Measurements from ENCODE around the gene CRACR2A.
A peak's percentile ranks its signal among the peaks of the same experiment; 100 is the strongest.

Gene CRACR2A

DNA sequence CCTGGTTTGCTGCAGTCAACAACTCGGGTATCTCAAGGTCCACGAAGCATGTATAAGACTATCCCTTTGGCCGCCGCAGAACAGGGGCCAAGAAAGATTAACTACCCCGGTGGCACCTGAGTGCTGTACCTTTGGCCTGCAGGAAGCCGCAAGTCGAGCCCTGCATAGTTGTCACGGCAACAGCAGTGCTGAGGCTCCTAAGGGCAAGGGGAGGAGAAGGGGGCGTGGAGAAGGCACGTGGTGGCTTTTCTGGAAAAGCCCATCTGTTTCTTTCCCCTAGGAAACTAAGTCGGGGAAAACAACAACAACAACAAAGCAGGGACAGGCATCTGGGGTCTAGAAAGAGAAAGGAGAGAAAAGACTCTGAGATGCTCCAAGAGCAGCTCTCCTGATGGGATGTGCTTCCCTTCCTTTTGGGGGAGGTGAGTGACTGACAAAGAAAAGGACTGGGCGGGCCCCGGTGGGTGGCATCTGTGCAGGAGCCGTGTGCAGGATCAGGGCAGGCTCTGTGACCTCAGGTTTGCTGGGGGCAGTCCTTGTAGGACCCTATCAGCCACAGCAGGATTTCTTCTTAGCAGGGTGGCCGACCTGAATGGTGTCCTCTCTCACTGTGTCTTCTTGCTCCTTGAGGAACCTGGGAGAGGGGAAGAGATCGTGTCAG, 138.0 kb downstream of the CRACR2A start:
- no peak for DNase-seq

DNA sequence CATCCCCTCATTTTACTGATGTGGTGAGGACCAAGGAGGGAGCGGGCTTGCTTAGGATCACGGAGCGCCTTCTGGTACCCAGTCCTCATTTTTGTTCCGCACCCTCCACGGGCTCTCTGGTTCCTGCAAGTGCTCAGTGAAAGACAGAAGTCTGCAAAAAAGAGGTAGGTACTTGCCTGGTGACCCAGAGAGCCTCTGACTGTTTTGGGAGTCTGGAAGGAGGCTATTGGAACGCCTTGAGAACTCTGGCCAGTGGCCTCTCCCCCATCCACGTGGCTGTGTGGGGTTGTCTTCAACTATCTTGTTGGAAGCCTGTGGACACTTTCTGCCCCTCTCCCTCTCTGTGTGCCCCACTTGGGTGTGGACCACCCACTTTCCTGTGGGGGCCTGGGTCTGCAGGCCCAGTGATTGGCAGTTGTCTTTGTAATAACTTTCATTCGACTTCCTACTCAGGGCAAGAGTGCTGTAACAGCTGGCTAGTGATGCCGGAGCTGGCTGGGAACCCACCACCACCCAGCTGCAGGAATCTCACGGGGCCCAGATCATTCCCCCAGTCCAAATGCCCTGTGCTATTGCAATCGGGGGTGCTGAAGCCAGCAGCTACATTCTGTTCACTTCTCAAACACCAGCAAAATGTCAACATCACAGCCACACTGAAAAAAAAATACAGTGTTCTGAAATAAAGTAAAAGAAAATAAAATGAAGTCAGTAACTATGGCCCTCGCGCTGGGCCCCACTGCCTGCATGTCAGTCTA, 139.1 kb downstream of the CRACR2A start:
- DNase-seq, result no peak

DNA sequence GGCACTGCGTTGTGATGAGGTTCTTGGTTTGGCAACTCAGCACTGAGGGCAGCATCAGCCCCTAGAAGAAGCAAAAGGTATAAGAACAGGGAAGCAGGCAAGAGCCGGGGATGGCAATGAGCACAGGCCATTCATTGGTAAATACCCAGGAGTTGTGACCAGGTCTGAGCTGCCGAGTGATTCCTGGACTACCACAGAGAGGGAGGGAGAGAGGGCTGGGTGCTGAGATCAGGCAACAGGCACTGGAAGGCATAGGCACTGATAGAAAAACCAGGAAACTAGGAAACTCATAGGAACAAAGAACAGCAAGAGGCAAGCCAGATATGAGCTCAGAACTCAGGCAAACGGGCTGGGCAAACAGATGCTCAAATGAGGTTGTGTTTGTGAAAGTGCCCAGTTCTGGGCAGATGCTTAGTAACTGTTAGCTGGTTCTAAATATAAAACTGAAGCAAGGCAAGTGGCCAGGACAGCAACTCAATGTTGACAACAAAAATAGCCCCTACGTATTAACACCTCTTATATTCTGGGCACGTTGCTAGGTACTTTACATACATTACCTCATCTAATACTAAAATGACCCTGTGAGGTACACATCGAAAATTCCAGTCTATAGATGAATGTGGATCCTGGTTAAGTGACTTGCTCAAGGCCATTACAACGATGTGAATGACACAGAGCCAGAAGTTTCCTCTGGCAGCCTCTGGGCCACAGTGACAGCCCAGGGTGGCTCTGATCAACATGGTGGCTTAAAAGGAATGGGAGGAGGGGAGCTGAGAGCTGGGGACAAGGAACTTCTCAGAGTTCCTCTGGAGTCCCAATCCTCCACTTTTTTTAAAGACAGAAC, 140.8 kb downstream of the CRACR2A start:
- no peak for DNase-seq

DNA sequence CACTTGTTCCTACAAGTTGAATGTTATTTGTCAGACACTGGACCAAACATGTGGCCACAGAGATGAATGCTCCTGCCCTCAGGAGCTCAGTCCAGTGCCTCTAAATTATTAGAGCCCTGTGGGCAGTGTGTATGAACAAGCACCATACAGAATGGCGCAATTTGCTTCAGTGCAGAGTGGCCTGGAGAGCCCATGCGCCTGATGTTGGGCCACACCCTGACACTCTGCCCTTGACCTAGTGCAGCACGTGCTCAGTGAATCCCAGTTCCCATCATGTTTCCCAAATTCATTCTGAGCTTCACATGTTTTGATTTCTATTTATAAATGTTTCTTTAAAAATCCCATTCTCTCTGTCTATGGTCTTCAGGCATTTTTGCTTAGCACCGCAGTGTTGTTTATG, 145.1 kb downstream of the CRACR2A start:
- no peak for DNase-seq

DNA sequence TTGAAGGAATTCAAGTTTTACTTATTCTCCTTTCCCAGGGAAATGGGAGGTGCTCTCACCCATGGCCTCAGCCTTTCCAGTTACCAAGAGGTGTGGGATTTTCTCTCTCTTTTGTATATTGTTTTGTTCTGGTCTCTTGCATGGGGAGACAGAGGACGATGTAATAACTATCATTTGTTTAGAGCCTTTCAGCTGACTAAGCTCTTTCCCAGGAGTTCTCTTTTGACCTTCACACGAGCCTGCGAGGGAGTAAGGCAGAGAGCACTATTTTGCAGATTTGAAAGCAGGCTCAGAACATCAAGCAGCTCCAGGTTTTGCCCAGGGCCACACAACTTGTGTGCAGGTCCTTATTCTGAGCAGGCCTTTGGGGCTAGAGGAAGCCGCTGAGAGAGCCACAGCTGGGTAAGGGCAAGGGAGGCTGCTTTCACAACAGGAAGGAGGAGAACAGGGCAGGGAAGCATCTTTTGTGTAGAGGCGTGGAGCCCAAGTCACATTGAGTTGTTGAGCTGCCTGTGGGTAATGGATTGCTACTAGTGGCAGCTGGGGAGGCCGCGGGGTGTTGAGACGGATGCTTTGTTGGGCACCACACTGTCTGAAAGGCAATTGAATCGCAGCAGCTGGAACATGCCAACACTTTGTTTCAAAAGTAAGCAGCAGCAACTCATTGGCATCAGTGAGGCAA, 145.7 kb downstream of the CRACR2A start:
- DNase-seq, result peak in 1 of 2 donors; percentile 23

DNA sequence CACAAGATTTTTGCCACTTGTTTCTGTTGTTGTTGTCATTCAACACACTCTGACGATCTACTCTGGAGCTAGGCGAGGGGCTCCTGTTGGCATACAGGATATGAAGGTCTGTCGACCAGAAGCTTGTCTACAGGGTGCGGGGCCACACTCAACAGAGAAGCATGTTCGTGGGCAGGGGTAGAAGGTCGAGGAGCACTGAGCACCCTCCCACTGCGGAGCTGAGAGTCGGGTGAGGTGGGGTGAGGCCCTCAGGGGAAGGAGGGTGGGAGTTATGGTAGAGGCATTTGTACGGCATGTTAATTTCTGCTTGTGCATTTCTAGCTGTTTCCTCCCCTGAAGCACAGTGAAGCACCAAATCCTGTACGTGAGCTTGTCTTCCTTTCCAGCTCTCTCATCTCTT, 146.8 kb downstream of the CRACR2A start:
- no peak for DNase-seq

DNA sequence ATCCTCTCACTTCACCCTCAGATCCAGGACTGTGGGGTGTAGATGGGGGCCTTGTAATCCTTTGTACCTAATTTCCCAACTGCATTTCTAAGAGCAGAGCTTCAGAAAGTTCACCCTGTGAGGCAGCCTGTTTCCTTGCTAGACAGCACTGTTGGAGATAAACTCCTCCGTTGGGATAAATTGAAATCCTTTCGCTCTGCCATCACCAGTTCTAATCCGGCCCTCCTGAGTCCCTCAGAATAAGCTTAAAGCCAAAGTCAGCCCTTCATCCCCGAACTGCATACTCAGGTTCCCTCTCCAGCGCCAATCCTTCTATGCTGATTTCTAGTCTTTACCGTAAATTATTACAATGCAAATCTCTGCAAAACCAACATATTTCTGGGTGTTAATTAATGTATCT, 147.2 kb downstream of the CRACR2A start:
- DNase-seq, result no peak

DNA sequence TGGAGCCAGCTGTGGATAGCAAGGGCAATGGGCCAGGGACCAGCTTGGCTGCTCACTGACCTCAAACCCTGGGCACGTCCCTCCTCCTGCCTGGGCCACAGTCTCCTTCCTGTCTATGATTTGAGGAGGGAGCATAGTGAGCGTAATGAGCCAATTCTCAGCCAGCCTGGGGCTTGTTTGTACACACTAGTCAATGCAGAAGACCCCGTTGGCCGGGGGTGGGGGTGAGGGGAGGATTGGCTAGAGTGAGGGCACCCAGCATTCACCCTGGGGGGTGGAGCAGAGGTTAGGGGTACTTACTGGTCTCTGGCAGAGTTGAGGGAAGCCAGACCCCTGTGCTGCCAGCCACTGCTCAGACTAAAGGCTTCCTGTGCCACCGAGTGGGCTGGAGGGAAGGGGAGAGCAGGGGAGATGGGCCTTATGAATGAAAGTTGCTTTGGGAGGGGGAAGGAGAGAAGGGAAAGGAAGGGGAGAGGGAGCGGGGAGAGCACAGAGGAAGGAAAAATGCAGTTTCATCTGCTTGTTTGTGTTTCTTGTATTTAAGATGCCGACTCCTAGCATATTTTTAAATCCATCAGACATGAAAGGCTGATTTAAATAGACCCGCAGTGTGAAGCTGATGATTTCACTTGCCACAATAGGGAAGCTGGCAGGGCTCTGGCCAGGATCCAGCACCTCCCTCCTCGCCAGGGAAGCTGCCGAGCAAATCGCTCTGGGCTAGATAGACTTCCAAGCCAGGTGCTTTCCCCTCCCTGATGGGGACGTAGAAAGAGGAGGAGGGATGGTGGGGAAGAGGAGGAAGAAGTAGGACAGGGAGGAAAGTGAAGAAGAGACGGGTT, 147.9 kb downstream of the CRACR2A start:
- peak; percentile 43 to 61 for DNase-seq

DNA sequence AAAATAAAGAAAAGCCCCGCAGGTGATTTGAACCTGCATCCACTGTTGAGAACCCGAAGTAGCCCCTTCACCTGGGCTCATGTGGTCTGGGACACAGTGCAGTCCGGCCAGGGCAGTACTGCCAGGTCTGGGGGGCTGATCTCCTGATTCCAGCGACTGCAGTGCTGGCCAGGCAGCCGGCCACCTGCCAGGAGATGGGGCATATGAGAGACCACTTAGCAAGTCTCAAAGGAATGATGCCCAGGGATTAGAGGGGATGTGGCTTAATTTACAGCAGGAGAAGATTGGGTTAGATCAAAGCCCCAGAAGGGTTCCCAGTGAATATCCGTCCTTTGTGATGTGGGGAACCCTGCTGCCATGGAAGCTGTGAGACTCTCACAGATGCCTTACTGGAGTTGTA, 148.6 kb downstream of the CRACR2A start:
- no peak for DNase-seq

DNA sequence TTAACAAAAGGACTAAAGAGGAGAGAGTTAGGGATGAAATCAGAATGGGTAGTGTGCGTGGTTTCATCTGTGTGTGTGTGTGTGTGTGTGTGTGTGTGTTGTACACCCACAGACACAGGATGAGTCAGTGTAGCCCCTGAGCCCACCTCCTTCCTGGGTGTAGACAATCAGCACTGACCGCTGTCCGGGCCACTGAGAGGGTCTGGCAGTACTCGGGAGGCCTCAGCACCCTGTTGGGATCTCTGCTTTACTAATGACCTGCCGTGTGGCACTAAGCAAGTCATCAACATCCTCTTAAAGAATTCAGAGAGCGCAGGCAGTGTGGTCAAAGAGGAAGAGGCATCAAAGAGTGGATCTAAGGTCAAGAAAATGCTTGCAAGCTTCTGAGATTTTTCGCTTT, 149.3 kb downstream of the CRACR2A start:
- DNase-seq, result peak in 1 of 2 donors; percentile 26

DNA sequence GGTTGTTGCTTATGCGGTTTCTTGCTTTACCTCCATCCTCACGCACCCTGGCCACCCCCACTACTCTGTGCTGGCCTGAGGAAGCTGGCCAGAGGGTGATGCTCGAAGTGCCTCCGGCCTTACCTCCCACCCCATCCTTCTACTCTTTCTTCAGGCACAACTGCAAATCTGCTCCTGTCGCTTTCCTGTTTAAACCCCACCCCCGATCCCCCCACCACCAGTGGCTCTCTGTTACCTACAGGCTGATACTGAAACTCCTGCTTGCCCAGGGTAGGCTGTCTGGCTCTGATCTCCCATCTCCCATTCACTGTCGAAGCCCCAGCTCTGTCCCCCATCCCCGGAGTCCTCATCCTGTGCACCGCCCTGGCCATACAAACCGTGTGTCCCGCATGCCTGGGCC, 150.4 kb downstream of the CRACR2A start:
- no peak for DNase-seq

DNA sequence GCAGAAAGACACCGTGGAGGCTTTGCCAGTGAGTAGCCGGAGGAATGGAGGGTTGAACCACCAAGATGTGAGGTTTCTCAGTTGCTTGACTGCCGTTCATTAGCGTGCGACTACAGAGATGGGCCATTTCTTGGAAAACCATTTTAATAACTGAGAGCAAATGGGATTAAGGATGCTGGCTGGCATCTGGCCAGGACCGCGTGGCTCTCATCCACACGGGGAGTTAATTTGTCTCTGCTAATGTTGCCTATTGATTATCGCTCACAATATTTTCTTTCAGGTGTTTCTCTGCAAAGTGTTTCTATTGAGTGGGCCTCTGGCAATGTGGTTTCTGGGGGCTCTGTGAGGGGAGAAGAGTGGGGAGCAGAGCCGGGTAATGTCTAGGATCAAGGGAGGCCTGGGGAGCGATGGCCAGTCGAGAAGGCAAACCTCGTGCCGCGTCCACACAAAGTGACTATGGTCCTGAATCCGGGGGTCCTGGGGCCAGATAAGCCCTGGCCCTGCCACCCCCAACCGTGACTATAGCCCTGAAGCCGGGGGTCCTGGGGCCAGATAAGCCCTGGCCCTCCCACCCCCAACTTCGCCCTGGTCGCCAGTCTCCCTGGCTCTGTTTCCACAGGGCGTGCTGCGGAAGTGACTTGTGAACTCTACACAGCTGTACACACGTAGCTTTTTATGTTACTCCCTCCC, 151.3 kb downstream of the CRACR2A start:
- no peak for DNase-seq

DNA sequence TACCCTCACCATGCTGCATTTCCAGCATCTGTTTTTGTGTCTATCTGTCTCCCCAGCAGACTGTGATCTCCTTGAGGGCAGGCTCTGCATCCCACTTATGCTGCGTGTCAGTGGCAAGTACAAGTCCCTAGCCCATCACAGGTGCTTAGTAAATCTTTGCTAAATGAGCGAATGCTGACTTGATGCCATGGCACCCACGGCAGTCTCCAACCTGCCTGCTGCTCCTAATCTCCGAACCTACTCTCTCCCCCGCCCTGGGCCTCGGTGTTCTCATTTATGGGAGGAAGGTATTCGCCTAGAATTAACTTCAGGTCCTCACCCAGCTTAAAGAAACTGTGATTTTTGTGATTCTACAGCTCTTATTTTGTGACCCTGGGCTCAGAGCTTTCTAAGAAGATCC, 152.0 kb downstream of the CRACR2A start:
- DNase-seq, result no peak

DNA sequence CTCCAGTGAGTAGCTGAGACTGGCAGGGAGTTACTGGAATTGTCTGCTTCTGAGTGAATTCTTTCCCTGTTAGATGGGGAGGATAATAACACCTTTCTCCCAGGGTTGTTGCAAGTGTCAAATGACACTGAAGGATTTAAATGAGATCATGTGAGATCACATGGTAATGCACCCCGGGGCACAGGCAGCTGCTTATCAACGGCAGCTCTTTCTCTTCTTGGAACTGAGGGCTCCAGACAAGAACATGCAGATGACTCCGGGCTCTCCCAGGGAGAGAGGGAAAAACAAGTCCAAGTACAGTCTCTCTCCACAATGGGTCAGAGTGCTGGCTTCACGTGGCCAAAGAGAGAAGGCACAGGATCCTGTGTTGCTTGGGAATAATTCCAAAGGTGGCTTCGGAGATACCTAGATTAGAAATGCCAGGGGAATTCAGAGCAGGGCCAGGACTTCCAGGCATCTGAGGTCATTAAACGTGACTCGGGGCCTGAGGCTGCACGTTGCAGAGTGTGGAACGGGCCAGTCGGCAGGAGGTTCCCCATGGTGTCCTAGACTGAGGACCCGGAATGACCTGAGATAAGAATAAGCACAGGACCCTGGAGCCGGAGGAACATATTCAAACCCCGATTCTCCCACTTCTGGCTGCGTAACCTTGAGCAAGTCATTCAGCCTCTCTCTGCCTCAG, 152.7 kb downstream of the CRACR2A start:
- DNase-seq, result no peak

DNA sequence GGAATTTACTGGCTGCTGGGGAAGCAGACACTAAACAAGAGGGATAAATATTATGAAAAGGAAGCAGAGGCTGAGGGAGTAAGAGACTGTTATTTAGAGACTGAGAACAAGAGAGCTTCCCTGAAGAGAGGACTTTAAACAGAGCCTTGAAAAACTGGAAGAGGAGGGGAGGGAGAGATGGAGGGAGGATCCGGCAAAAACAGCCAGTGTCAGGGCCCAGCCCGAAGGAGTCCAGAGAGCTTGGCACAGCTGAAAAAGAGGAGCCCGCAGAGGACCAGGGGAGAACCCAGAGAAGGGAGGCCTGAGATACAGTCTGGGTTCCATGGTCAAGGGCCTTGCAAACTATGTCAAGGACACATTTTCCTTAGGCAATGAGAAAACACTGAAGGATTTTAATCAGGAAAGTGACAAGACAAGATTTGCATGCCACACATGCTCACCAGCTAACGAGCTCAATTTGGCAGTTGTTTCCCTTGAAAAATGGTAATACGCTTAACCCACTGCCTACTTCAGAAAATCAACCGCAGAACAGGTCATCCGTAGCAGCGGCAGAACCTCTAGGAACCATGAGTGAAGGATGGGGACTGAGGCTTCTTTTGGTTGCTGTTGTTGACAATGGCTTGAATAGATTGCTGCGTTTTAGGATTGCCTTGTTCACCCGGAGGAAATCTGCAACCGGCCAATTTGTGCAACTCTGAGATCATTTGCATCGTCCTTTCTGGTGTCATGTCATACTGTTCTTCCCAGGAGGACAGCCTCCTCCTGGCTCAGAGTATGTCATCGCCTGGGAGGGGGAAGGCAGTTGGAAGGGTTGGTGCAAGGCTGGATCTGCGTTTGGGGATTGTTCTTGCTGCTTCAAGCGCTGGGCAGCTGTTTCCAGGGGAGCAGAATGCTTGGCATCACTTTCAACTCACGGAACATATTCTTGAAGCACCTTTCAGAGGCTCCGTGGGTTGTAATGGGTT, 153.7 kb downstream of the CRACR2A start:
- DNase-seq, result no peak

DNA sequence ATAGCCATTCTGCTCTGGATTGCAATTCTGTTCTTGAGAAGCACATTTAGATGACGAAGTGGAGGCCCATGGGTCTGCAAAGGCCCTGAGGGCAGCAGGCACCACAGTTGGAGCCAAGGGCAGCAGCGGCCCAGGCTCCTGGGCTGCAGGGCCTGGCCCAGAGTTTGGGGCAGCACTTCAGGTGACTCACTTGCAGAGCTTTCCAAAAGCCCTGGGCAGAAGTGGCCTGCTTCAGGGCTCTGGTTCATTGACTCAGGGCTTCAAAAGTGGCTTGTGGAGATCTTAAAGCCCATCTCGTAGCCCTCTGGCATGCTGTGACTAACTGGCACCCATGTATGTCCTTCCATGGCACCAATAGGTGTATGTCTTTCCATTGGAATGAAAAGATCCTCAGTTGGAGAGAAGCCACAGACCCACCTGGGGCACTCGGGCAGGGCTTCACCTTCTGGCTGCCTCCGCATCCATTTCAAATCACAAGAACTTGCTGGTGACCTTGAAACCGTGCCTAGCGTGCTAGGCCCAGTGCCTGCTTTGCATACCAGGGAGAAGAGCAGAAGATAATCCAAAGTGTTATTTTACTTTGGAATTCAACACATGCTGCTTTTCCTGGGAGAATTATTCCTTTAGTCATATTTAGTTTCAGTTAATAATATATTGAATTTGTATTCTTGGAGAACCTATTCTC, 155.2 kb downstream of the CRACR2A start:
- DNase-seq, result no peak

DNA sequence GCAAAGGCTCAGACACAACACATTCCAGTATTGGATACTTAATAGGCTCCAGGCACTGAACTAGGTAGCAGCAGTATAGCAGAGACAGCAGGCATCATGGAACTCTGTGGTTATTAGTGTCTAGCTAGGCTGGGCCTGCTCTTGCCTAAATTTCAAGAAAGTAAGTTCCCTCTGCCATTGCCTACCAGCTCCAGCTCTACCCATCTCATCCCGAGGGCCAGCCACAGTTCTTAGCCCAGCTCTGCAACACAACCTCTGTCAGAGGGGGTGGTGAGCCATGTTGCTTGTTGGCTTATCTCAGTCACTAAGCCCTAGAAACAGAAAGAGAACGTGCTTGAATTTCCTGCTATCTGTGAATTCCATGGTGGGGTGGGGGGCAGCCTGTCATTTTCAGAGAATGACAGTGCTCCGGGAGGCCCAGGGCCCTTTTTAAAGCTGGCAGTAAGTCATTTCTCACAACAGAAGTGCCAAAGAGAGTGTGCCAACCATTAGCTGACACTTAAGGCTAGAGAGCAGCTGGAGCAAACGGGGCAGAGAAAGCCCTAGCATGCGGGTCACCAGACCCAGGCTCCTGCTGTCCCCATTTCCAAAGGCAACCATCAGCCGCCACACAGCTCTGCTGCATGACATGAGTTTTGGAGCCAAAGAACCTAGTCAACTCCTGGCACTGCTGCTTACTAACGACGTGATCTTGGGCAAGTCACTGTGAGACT, 156.1 kb downstream of the CRACR2A start:
- no peak for DNase-seq

DNA sequence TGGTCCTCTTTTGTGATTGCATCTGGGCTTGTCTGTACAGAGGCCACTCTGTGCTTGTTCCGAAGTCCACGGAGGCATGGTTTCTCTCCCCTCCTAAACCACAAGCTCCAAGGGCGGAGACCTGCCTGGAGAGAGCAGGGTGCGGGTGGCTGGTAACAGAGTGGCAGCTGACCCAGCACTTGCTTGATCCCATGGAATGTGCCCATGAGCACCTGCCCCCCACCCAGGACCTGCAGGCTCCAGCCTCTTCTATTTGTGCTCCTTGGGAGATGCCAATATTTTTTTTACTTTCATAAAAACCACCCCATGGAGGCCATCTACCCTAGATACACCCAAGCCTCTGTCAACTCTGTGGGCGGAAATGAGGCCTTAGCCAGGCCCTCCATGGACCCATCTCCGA, 157.2 kb downstream of the CRACR2A start:
- DNase-seq, result no peak

Measured in inflammatory macrophage (primary cell).